HG03045 (cell line): ENCODE data around the gene FBRS.
"Not testable (repeated sequence)": the region's sequence is repeated elsewhere in the genome, so short reads cannot be mapped to it uniquely, and the experiment has no call there.

ENCODE experiments used
- ATAC-seq: cut with Tn5 transposase; IDR thresholded peaks from one replicate; pipeline ENCODE4 v1.9.1; 2021; ENCODE audit warnings: mild to moderate bottlenecking, moderate library complexity; ENCODE audit not compliant: unreplicated experiment

The FBRS gene

GRCh38 chr16:30697264-30698138 is 39.3 kb downstream of the FBRS start:
- ATAC-seq: peak; percentile 77

GRCh38 chr16:30698139-30698815 is 40.0 kb downstream of the FBRS start:
- peak; percentile 71 for ATAC-seq

- peak; percentile 39 for ATAC-seq
Measured at GRCh38 chr16:30698816-30699614, 40.8 kb downstream of the FBRS start, which contains the start of gene SRCAP. TSS of gene SRCAP (plus strand) at chr16:30699171. CDS start at chr16:30700825, 1,654 bp downstream.

- ATAC-seq: no peak
Measured at GRCh38 chr16:30699615-30700099, 41.4 kb downstream of the FBRS start.

- ATAC-seq: no peak
Measured at GRCh38 chr16:30700491-30700890, 42.3 kb downstream of the FBRS start.

GRCh38 chr16:30700971-30701370 is 42.7 kb downstream of the FBRS start:
- ATAC-seq: no peak

GRCh38 chr16:30703071-30703470 is 44.8 kb downstream of the FBRS start:
- ATAC-seq: not testable (repeated sequence)

GRCh38 chr16:30703971-30704370 is 45.7 kb downstream of the FBRS start:
- no peak for ATAC-seq

GRCh38 chr16:30706046-30706445 is 47.8 kb downstream of the FBRS start:
- ATAC-seq: no peak

- ATAC-seq: no peak
Measured at GRCh38 chr16:30710971-30711370, 52.7 kb downstream of the FBRS start.

GRCh38 chr16:30711712-30712111 is 53.5 kb downstream of the FBRS start:
- no peak for ATAC-seq

GRCh38 chr16:30715750-30716445 is 57.7 kb downstream of the FBRS start:
- ATAC-seq: no peak

- ATAC-seq: no peak
Measured at GRCh38 chr16:30720086-30720485, 61.9 kb downstream of the FBRS start.
